Erythroblast (primary cell): ENCODE measurements around the gene SNX25.

Experiments
- GATA1 ChIP-seq: IDR thresholded peaks from 2 replicates; pipeline ENCODE4 v1.6.1; 2011; ENCODE audit warnings: low read depth, mild to moderate bottlenecking, control low read depth, low read length, moderate library complexity
- POLR2A ChIP-seq: IDR thresholded peaks from 2 replicates; pipeline ENCODE4 v1.6.1; 2011; ENCODE audit warnings: mild to moderate bottlenecking, low read length

- no peak for TF ChIP-seq GATA1
- TF ChIP-seq POLR2A, result peak; percentile 12
These were observed 944 bp downstream of the SNX25 start for GRCh38 chr4:185210102-185210981.
